NT2/D1 (cell line): Measurements from ENCODE around the gene PHOSPHO1.
"Not testable (repeated sequence)": the region's sequence is repeated elsewhere in the genome, so short reads cannot be mapped to it uniquely, and the experiment has no call there.

Experiments
- DNase-seq: peaks from one replicate; pipeline ENCODE4 v3.0.0-alpha.2; 2011; ENCODE audit warnings: low read depth, low spot score
- H3K27me3 ChIP-seq: 2 replicates; pipeline ENCODE4 v1.6.0; 2011; ENCODE audit warnings: mild to moderate bottlenecking; ENCODE audit not compliant: insufficient read length, insufficient read depth
- H3K36me3 ChIP-seq: 2 replicates; pipeline ENCODE4 v1.6.1; 2011; ENCODE audit warnings: mild to moderate bottlenecking, low read length, mixed read lengths; ENCODE audit not compliant: insufficient read depth, insufficient read length
- H3K4me1 ChIP-seq: 2 replicates; pipeline ENCODE4 v1.5.1; 2011; ENCODE audit not compliant: insufficient read depth, insufficient read length
- H3K4me3 ChIP-seq: 2 replicates; pipeline ENCODE4 v1.5.1; 2011; ENCODE audit warnings: low read depth; ENCODE audit not compliant: insufficient read length
- H3K9ac ChIP-seq: 2 replicates; pipeline ENCODE4 v1.6.0; 2011; ENCODE audit warnings: low read depth; ENCODE audit not compliant: insufficient read length
- H3K9me3 ChIP-seq: 2 replicates; pipeline ENCODE4 v1.5.1; 2011; ENCODE audit warnings: mild to moderate bottlenecking, low read length; ENCODE audit not compliant: insufficient read depth
- SUZ12 ChIP-seq: IDR thresholded peaks from 2 replicates; pipeline ENCODE4 v1.6.1; 2011; ENCODE audit not compliant: insufficient read length, insufficient read depth; ENCODE audit errors: extremely low read depth
- YY1 ChIP-seq: IDR thresholded peaks from 2 replicates; pipeline ENCODE4 v1.6.1; 2011; ENCODE audit not compliant: insufficient read length, insufficient read depth
- ZNF274 ChIP-seq: IDR thresholded peaks from 2 replicates; pipeline ENCODE4 v1.6.1; 2011; ENCODE audit warnings: mild to moderate bottlenecking, low read depth, low read length

PHOSPHO1 gene

DNA sequence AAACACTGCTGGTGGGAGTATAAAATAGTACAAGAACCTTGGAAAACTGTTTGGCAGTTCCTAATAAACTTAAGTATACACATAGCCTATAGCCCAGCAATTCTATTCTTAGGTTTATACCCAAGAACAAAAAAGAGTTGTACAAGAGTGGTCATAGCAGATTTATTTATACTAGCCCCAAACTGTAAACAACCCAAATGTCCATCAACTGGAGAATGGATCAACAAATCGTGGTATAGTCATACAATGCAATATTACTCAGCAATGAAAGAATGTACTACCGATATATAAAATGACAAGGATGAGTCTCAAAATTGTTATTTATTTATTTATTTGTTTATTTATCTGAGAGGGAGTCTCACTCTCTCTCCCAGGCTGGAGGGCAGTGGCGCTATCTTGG lies 43.3 kb downstream of the PHOSPHO1 start:
- no peak for DNase-seq
- no peaks in the 10 kb centered on the region for H3K27me3 ChIP-seq
- H3K4me1 ChIP-seq = no peaks in the 10 kb centered on the region
- H3K9me3 ChIP-seq = peaks cover 44% of the 10 kb centered on the region; the same call in 1 of the 2 replicates
- H3K9ac ChIP-seq = no peak overlapping the region
- TF ChIP-seq SUZ12 (no peak), ZNF274 (no peak), YY1 (no peak)
- H3K36me3 ChIP-seq = no peaks in the 10 kb centered on the region
- no peak overlapping the region for H3K4me3 ChIP-seq

DNA sequence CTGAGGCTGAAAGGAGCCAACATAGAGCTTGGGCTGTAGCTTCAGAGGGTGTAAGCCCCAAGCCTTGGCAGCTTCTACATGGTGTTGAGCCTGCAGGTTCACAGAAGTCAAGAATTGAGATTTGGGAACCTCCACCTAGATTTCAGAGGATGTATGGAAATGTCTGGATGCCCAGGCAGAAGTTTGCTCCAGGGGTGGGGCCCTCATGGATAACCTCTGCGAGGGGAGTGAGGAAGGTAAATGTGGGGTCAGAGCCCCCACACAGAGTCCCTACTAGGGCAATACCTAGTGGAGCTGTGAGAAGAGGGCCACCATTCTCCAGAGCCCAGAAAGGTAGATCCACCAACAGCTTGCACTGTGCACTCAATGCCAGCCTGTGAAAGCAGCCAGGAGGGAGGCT lies 45.2 kb downstream of the PHOSPHO1 start:
- DNase-seq, H3K4me3 ChIP-seq: not testable (repeated sequence)

GRCh38 chr17:49184522-49184921 lies 46.1 kb downstream of the PHOSPHO1 start:
- not testable (repeated sequence) for H3K4me1 ChIP-seq, H3K4me3 ChIP-seq, DNase-seq, H3K27me3 ChIP-seq, H3K9ac ChIP-seq, H3K36me3 ChIP-seq
- peaks cover 48% of the 10 kb centered on the region; the same call in 1 of the 2 replicates for H3K9me3 ChIP-seq

More for the DNA sequence above, 45.2 kb downstream of the PHOSPHO1 start:
- H3K36me3 ChIP-seq, H3K27me3 ChIP-seq, H3K4me1 ChIP-seq, H3K9ac ChIP-seq: not testable (repeated sequence)
- peaks cover 48% of the 10 kb centered on the region; the same call in 1 of the 2 replicates for H3K9me3 ChIP-seq

DNA sequence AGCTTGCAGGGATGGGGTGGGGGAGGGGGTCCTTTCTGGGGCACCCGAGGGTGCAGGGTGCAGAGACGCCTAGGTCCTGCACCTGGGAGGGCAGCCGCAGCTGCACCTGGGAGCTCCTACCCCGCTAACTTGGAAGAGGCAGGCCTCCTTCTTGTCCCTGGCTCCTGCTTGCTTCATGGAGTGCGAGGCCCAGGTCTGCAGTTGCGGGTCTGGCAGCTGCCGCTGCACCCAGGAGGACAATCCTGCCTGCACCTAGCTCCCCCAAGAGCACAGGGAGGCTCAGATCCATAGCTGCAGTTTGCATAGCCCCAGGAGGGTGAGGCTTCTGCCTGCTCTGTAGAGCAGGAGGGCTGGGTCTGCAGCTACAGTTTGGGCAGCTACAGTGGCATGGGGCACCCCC lies 46.8 kb downstream of the PHOSPHO1 start:
- no peaks in the 10 kb centered on the region for H3K27me3 ChIP-seq
- H3K9ac ChIP-seq = no peak overlapping the region
- H3K4me1 ChIP-seq = no peaks in the 10 kb centered on the region
- no peaks in the 10 kb centered on the region for H3K36me3 ChIP-seq
- no peak overlapping the region for H3K4me3 ChIP-seq
- H3K9me3 ChIP-seq = peaks cover 48% of the 10 kb centered on the region; the same call in 1 of the 2 replicates
- TF ChIP-seq ZNF274 (no peak), YY1 (no peak), SUZ12 (no peak)
- DNase-seq = no peak

DNA sequence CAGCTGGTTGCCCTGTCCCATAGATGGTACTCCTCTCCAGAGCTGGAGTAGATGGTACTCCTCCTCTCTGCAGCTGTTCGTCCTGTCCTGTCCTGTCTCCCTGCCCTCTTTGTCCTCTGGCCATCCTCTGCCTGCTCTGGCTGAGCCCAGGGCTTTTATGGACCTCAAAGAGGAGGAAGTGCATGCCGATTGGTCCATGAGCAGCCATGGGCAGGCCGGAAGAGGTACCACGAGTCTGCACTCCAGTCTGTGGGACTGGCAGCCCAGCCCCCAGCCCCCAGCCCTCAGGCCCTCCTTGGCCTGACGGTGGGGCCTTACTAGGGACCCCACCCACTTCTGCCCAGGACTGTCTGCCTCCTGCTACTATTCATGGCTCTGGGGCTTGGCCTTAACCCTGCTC lies 47.2 kb downstream of the PHOSPHO1 start:
- DNase-seq = no peak
- no peak overlapping the region for H3K4me3 ChIP-seq
- no peaks in the 10 kb centered on the region for H3K4me1 ChIP-seq
- no peak overlapping the region for H3K9ac ChIP-seq
- no peaks in the 10 kb centered on the region for H3K36me3 ChIP-seq
- TF ChIP-seq ZNF274 = no peak
- TF ChIP-seq YY1 = no peak
- TF ChIP-seq SUZ12 = no peak
- H3K9me3 ChIP-seq = peaks cover 48% of the 10 kb centered on the region; the same call in 1 of the 2 replicates
- H3K27me3 ChIP-seq = no peaks in the 10 kb centered on the region

DNA sequence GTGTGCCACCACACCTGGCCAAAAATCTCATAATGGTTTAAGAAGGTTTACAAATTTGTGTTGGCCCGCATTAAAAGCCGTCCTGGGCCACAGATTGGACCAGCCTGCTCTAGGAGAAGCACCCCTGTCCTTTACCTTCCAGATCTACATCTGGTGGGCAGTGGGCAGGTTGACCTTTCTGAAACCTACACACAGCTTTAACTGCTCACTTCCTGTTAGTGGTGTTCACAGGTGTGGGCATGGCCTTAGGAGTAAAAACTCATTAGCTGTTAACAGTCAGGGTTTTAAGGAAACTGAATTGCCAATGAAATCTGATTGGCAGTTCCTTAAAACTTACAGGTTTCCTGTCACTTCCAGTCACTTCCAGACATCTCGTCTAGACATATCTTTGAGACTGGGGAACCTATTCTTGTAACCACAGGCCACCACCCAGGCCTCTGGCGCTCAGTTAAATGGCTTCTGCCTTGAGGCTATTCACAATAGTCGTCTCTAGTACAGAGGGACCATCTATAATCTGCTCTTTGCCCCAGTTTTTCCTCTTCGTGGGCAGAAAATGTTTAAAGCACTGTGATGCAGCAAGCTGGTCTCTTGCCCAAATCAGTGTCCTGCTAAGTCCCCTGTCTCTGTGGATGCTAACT lies 49.5 kb downstream of the PHOSPHO1 start:
- Histone ChIP-seq H3K4me3 (no peak overlapping the region), H3K36me3 (no peaks in the 10 kb centered on the region), H3K4me1 (no peaks in the 10 kb centered on the region), H3K9me3 (peaks cover 60% of the 10 kb centered on the region), H3K27me3 (no peaks in the 10 kb centered on the region), H3K9ac (no peak overlapping the region)
- TF ChIP-seq SUZ12 (no peak), YY1 (no peak), ZNF274 (no peak)
- no peak for DNase-seq

- H3K36me3 ChIP-seq = no peaks in the 10 kb centered on the region
Measured at GRCh38 chr17:49180303-49180702, 50.3 kb downstream of the PHOSPHO1 start.

GRCh38 chr17:49175978-49176377 lies 54.6 kb downstream of the PHOSPHO1 start:
- H3K9ac ChIP-seq, H3K36me3 ChIP-seq, H3K27me3 ChIP-seq, H3K4me1 ChIP-seq, H3K4me3 ChIP-seq, DNase-seq: not testable (repeated sequence)
- H3K9me3 ChIP-seq = peaks cover 35% of the 10 kb centered on the region

More at GRCh38 chr17:49180303-49180702, 50.3 kb downstream of the PHOSPHO1 start:
- Histone ChIP-seq H3K4me1 (no peaks in the 10 kb centered on the region), H3K27me3 (no peaks in the 10 kb centered on the region), H3K9me3 (peaks cover 60% of the 10 kb centered on the region), H3K9ac (no peak overlapping the region), H3K4me3 (no peak overlapping the region)
- TF ChIP-seq YY1 (no peak), ZNF274 (no peak)
- no peak for DNase-seq
